ENCODE measurements around the gene COA8. TPM values are rescaled to one million over a fixed set of nuclear protein-coding genes. Genes with fewer than 3 reads are reported as not detected.
A peak's percentile ranks its signal among the peaks of the same experiment; 100 is the strongest.

The COA8 gene
- total and polyA plus RNA-seq, 11 donors = 30.6 to 109 (median 45.9) TPM

- intact Hi-C loops (cut with DNase I) = loop anchor here in 5 of 10 donors (5.0 to 10.0 kb wide), 4 partner anchors 52 to 88 kb away; partner anchors contain the start of genes XRCC3 (in 1 of the 5) and ZFYVE21 (in 1 of the 5)
- Histone ChIP-seq H3K27me3 (no peaks in the 10 kb centered on the region), H3K4me1 (peaks cover 6 to 75% (median 59%) of the 10 kb centered on the region in 12 donors), H3K36me3 (peaks cover 0 to 21% (median 5%) of the 10 kb centered on the region in 9 donors), H3K4me3 (peak within 1 kb of the TSS; percentile 83 to 100 (median 95)), H3K9me3 (no peaks in the 10 kb centered on the region), H3K27ac (peak within 1 kb of the TSS; percentile 97 to 100 (median 99))
- peak; percentile 88 to 94 (median 91) for DNase-seq
- 0 to 2% (median 1%) methylated on average over 11 to 97 of the region's 97 CpGs for WGBS, 4 donors
- TF ChIP-seq POLR2A (IDR thresholded peaks at IDR 0.05) (peak in 1 of 2 donors; percentile 85), CTCF (IDR thresholded peaks at IDR 0.05) (peak in 3 of 12 donors; percentile 7 to 17 (median 14))
- peak; percentile 51 to 86 (median 80) for ATAC-seq
These were observed 66.1 kb downstream of the COA8 start, which contains the start of gene KLC1 for GRCh38 chr14:103628684-103629502. KLC1 (plus strand) TSS chr14:103629211; CDS start chr14:103654565, 25,354 bp downstream.

- ATAC-seq (peak in 3 of 4 donors; percentile 54 to 60 (median 56)), DNase-seq (peak; percentile 77 to 85 (median 82))
- Histone ChIP-seq H3K4me1 (peaks cover 3 to 75% (median 59%) of the 10 kb centered on the region in 12 donors), H3K27me3 (no peaks in the 10 kb centered on the region), H3K9me3 (no peaks in the 10 kb centered on the region), H3K4me3 (peak overlapping the region; percentile 83 to 100 (median 95)), H3K36me3 (peaks cover 0 to 24% (median 5%) of the 10 kb centered on the region in 9 donors), H3K27ac (peak overlapping the region; percentile 97 to 100 (median 99))
- 0 to 2% (median 1%) methylated on average over 17 to 71 of the region's 71 CpGs for WGBS, 4 donors
- TF ChIP-seq POLR2A (IDR thresholded peaks at IDR 0.05) = no peak
- TF ChIP-seq CTCF (IDR thresholded peaks at IDR 0.05) = no peak
- intact Hi-C loops (cut with DNase I) = loop anchor here in 5 of 10 donors (5.0 to 10.0 kb wide), 4 partner anchors 52 to 88 kb away; partner anchors contain the start of genes XRCC3 (in 1 of the 5) and ZFYVE21 (in 1 of the 5)
These were observed 66.9 kb downstream of the COA8 start for GRCh38 chr14:103629503-103630121.

- Histone ChIP-seq H3K4me1 (peaks cover 3 to 75% (median 59%) of the 10 kb centered on the region in 12 donors), H3K27me3 (no peaks in the 10 kb centered on the region), H3K4me3 (peak overlapping the region; percentile 83 to 100 (median 95)), H3K36me3 (peaks cover 0 to 34% (median 7%) of the 10 kb centered on the region in 9 donors), H3K9me3 (no peaks in the 10 kb centered on the region), H3K27ac (peak overlapping the region in 10 of 12 donors; percentile 97 to 100 (median 99))
- TF ChIP-seq CTCF (IDR thresholded peaks at IDR 0.05) = no peak
- TF ChIP-seq POLR2A (IDR thresholded peaks at IDR 0.05) = no peak
- ATAC-seq (no peak), DNase-seq (no peak)
- intact Hi-C loops (cut with DNase I) = no loop called here
- 4 to 18% (median 14%) methylated on average over 5 of the region's 5 CpGs for WGBS, 4 donors
These were observed 67.8 kb downstream of the COA8 start for GRCh38 chr14:103630364-103631108.

Measured in heart left ventricle (tissue), 16 donors.